SK-N-SH (cell line): ENCODE results near the gene CTNNA3. TPM values are rescaled to one million over a fixed set of nuclear protein-coding genes. Genes with fewer than 3 reads are reported as not detected.

Experiments used
- CTCF ChIA-PET: fragments of 300-600, 350-600 bp; formaldehyde crosslinking; extraction: SDS; loops from one replicate; lab custom pipeline; 2021; lab: Yijun Ruan, JAX
- POLR2A ChIA-PET: fragments of 350-600 bp; sonication (Branson Sonifier 250); formaldehyde crosslinking; extraction: SDS; loops from one replicate; lab custom pipeline; 2020; ENCODE audit warnings: antibody characterized with exemption, inconsistent platforms; lab: Yijun Ruan, JAX
- DNase-seq: peaks from one replicate; pipeline ENCODE4 v3.0.0; 2012
- H2AFZ ChIP-seq: fragments of 200-600 bp; sonication (generic); 2 replicates; pipeline ENCODE4 v1.8.1; 2016; ENCODE audit warnings: antibody characterized with exemption, mild to moderate bottlenecking, low read depth
- H3F3A ChIP-seq: fragments of 200-600 bp; sonication (generic); replicated peaks from 2 replicates; pipeline ENCODE3; 2016; ENCODE audit warnings: antibody characterized with exemption, mild to moderate bottlenecking; ENCODE audit not compliant: insufficient read depth
- H3K27ac ChIP-seq, 2 experiments: fragments of 200-500 bp in 1 of 2; fragments of 200-600 bp in 1 of 2; sonication (Bioruptor generic) in 1 of 2; sonication (generic), shearing (Covaris generic) in 1 of 2; 2 replicates each; pipeline versions ENCODE4 v1.5.1 to v1.6.1; 2014 to 2016; ENCODE audit warnings: low read depth in 2 of 2, inconsistent platforms in 1 of 2, low read length in 1 of 2, mild to moderate bottlenecking in 1 of 2, mixed read lengths in 1 of 2
- H3K27me3 ChIP-seq: fragments of 200-600 bp; sonication (generic), shearing (Covaris generic); 2 replicates; pipeline ENCODE4 v1.6.1; 2016; ENCODE audit warnings: mixed run types; ENCODE audit not compliant: insufficient read depth
- H3K36me3 ChIP-seq, 2 experiments: fragments of 200-500 bp in 1 of 2; fragments of 200-600 bp in 1 of 2; sonication (Bioruptor generic) in 1 of 2; sonication (generic) in 1 of 2; replicated peaks in 1 of 2; 2 replicates each; pipeline versions ENCODE3 to v1.5.1; 2014 to 2016; ENCODE audit warnings: low read length in 1 of 2, mild to moderate bottlenecking in 1 of 2; ENCODE audit not compliant: insufficient read depth in 2 of 2, control insufficient read depth in 1 of 2
- H3K4me1 ChIP-seq, 2 experiments: fragments of 200-500 bp in 1 of 2; fragments of 200-600 bp in 1 of 2; sonication (Bioruptor generic) in 1 of 2; sonication (generic), shearing (Covaris generic) in 1 of 2; 2 replicates each; pipeline versions ENCODE4 v1.5.1 to v1.6.1; 2014 to 2016; ENCODE audit warnings: low read depth in 1 of 2, low read length in 1 of 2, mixed run types in 1 of 2; ENCODE audit not compliant: insufficient read depth in 2 of 2, control insufficient read depth in 1 of 2
- H3K4me2 ChIP-seq: fragments of 200-600 bp; sonication (generic), shearing (Covaris generic); 2 replicates; pipeline ENCODE4 v1.6.1; 2017; ENCODE audit warnings: mixed run types
- H3K4me3 ChIP-seq, 2 experiments: fragments of 200-500 bp in 1 of 2; fragments of 200-600 bp in 1 of 2; sonication (Bioruptor generic) in 1 of 2; sonication (generic), shearing (Covaris generic) in 1 of 2; 2 replicates each; pipeline versions ENCODE4 v1.5.1 to v1.8.1; 2014 to 2016; ENCODE audit warnings: low read depth in 2 of 2, inconsistent platforms in 1 of 2, low read length in 1 of 2, mild to moderate bottlenecking in 1 of 2, mixed read lengths in 1 of 2, moderate library complexity in 1 of 2
- H3K79me2 ChIP-seq: fragments of 200-600 bp; sonication (generic); 2 replicates; pipeline ENCODE4 v1.8.1; 2017; ENCODE audit warnings: mild to moderate bottlenecking; ENCODE audit not compliant: insufficient read depth
- H3K9ac ChIP-seq: fragments of 200-600 bp; sonication (generic); 2 replicates; pipeline ENCODE4 v1.6.1; 2017; ENCODE audit warnings: mixed run types
- H3K9me2 ChIP-seq: fragments of 200-600 bp; sonication (generic); 2 replicates; pipeline ENCODE4 v1.6.1; 2017; ENCODE audit warnings: mixed run types
- H3K9me3 ChIP-seq: fragments of 200-600 bp; sonication (generic); 2 replicates; pipeline ENCODE4 v1.6.1; 2017; ENCODE audit warnings: mixed run types, mild to moderate bottlenecking, moderate library complexity
- H4K20me1 ChIP-seq: fragments of 200-600 bp; sonication (generic); 2 replicates; pipeline ENCODE4 v1.6.1; 2017; ENCODE audit warnings: mild to moderate bottlenecking, mixed run types; ENCODE audit not compliant: insufficient read depth
- CHD2 ChIP-seq: fragments of 150-350 bp; IDR thresholded peaks from 2 replicates; pipeline ENCODE4 v1.6.1; 2018; ENCODE audit warnings: low read length; ENCODE audit not compliant: partially characterized antibody
- CTCF ChIP-seq: fragments of 200-600 bp; sonication (generic); IDR thresholded peaks from 2 replicates; pipeline ENCODE4 v1.6.1; 2017; ENCODE audit warnings: antibody characterized with exemption, mild to moderate bottlenecking, moderate library complexity
- ELF1 ChIP-seq: IDR thresholded peaks from 2 replicates; pipeline ENCODE4 v1.4.0; 2012
- EP300 ChIP-seq, 2 experiments: IDR thresholded peaks; 2 replicates each; pipeline versions ENCODE4 v1.4.0 to v1.6.1; 2012; ENCODE audit warnings: borderline replicate concordance in 1 of 2, low read depth in 1 of 2, low read length in 1 of 2
- FOSL2 ChIP-seq: IDR thresholded peaks from 2 replicates; pipeline ENCODE4 v1.4.0; 2012; ENCODE audit warnings: low read depth, mild to moderate bottlenecking, moderate library complexity, borderline replicate concordance
- GABPA ChIP-seq: IDR thresholded peaks from 2 replicates; pipeline ENCODE4 v1.4.0; 2012; ENCODE audit warnings: low read depth, mild to moderate bottlenecking
- IRF3 ChIP-seq: fragments of 150-350 bp; IDR thresholded peaks from 2 replicates; pipeline ENCODE4 v1.6.1; 2016; ENCODE audit warnings: mild to moderate bottlenecking, low read depth, low read length
- MAX ChIP-seq: IDR thresholded peaks from 2 replicates; pipeline ENCODE4 v1.4.0; 2012; ENCODE audit warnings: low read depth
- REST ChIP-seq: IDR thresholded peaks from 2 replicates; pipeline ENCODE4 v1.6.1; 2012; ENCODE audit warnings: mild to moderate bottlenecking, low read depth, low read length, moderate library complexity
- RXRA ChIP-seq: IDR thresholded peaks from 2 replicates; pipeline ENCODE4 v1.4.0; 2012; ENCODE audit warnings: low read depth, mild to moderate bottlenecking, borderline replicate concordance
- SMC3 ChIP-seq: IDR thresholded peaks from 2 replicates; pipeline ENCODE4 v1.6.1; 2012; ENCODE audit warnings: low read depth, low read length, improper control_type of control experiment
- YY1 ChIP-seq: IDR thresholded peaks from 2 replicates; pipeline ENCODE4 v1.4.0; 2012; ENCODE audit warnings: low read depth, mild to moderate bottlenecking
- ZBTB33 ChIP-seq: IDR thresholded peaks from 2 replicates; pipeline ENCODE4 v1.4.0; 2012; ENCODE audit warnings: low read depth, borderline replicate concordance
- WGBS: methylation state at CpG from one replicate; pipeline ENCODE4 v1.1.6; 2017; ENCODE audit warnings: low lambda C conversion rate; 5-methylcytosine and 5-hydroxymethylcytosine counted together
- polyA plus RNA-seq, 3 experiments: library from polyadenylated mRNA; depleted of rRNA; stranded (reverse); fragments of >200 nt; gene quantifications; 2 replicates each; pipeline ENCODE4 v1.2.3, GENCODE V29; 2012

CTNNA3 gene
- polyA plus RNA-seq, 1 of the 3 experiments (the other 2 are of a cell fraction), result not detected

GRCh38 chr10:66762218-66762729, 933.7 kb downstream of the CTNNA3 start:
- DNase-seq, result no peak
- Histone ChIP-seq H3F3A (no peaks in the 10 kb centered on the region), H3K27me3 (peaks cover 13% of the 10 kb centered on the region), H3K4me2 (no peak overlapping the region), H4K20me1 (no peaks in the 10 kb centered on the region), H3K9me2 (no peaks in the 10 kb centered on the region), H3K4me3 (no peak overlapping the region), H3K9me3 (no peaks in the 10 kb centered on the region), H3K4me1 (no peaks in the 10 kb centered on the region), H2AFZ (no peak overlapping the region), H3K9ac (no peak overlapping the region), H3K79me2 (no peaks in the 10 kb centered on the region), H3K27ac (no peak overlapping the region), H3K36me3 (no peaks in the 10 kb centered on the region)
- ChIA-PET CTCF (no interaction called here), POLR2A (no interaction called here)
- TF ChIP-seq IRF3, result no peak
- no peak for TF ChIP-seq GABPA
- TF ChIP-seq FOSL2, result no peak
- TF ChIP-seq RXRA, result no peak
- TF ChIP-seq MAX, result no peak
- TF ChIP-seq ZBTB33, result no peak
- no peak for TF ChIP-seq SMC3
- TF ChIP-seq EP300 (IDR thresholded peaks at IDR 0.05; ENCODE audit: borderline replicate concordance in 1 of 2, low read depth in 1 of 2, low read length in 1 of 2), result no peak
- TF ChIP-seq YY1, result no peak
- TF ChIP-seq REST, result no peak
- no peak for TF ChIP-seq CHD2
- no peak for TF ChIP-seq CTCF
- no peak for TF ChIP-seq ELF1
- WGBS, result 17% methylated on average over 4 of the region's 4 CpGs
